ENCODE data around the gene ELOVL5. TPM values are rescaled to one million over a fixed set of nuclear protein-coding genes. Genes with fewer than 3 reads are reported as not detected.

ELOVL5 gene
- total RNA-seq, 2 experiments from 2014 or later: 113 to 117 TPM

GRCh38 chr6:53240761-53241160, 108.0 kb downstream of the ELOVL5 start:
- DNase-seq (no peak), ATAC-seq (no peak)
- Mint-ChIP-seq H3K27ac (no peak overlapping the region), H3K27me3 (no peaks in the 10 kb centered on the region), H3K9me3 (ENCODE audit: low read depth) (no peaks in the 10 kb centered on the region), H3K4me3 (no peak overlapping the region), H3K4me1 (peaks cover 23% of the 10 kb centered on the region), H3K36me3 (peaks cover 9% of the 10 kb centered on the region)
- CTCF ChIA-PET: no interaction called here

GRCh38 chr6:53240139-53240538, 108.6 kb downstream of the ELOVL5 start:
- H3K9me3 Mint-ChIP-seq (ENCODE audit: low read depth): no peaks in the 10 kb centered on the region
- DNase-seq (no peak), ATAC-seq (no peak)
- H3K4me1 Mint-ChIP-seq: peaks cover 27% of the 10 kb centered on the region
- CTCF ChIA-PET: no interaction called here
- no peak overlapping the region for H3K4me3 Mint-ChIP-seq
- no peaks in the 10 kb centered on the region for H3K27me3 Mint-ChIP-seq
- H3K36me3 Mint-ChIP-seq: peaks cover 9% of the 10 kb centered on the region
- no peak overlapping the region for H3K27ac Mint-ChIP-seq

GRCh38 chr6:53239526-53239925, 109.2 kb downstream of the ELOVL5 start:
- Mint-ChIP-seq H3K27ac (no peak overlapping the region), H3K4me1 (peaks cover 29% of the 10 kb centered on the region), H3K4me3 (no peak overlapping the region), H3K36me3 (peaks cover 9% of the 10 kb centered on the region), H3K27me3 (no peaks in the 10 kb centered on the region), H3K9me3 (ENCODE audit: low read depth) (no peaks in the 10 kb centered on the region)
- no peak for DNase-seq
- CTCF ChIA-PET: no interaction called here
- peak; percentile 18 for ATAC-seq

- DNase-seq: no peak
- no peak for ATAC-seq
- Mint-ChIP-seq H3K4me3 (no peak overlapping the region), H3K4me1 (peaks cover 29% of the 10 kb centered on the region), H3K27ac (no peak overlapping the region), H3K9me3 (ENCODE audit: low read depth) (no peaks in the 10 kb centered on the region), H3K27me3 (no peaks in the 10 kb centered on the region), H3K36me3 (peaks cover 8% of the 10 kb centered on the region)
- CTCF ChIA-PET: no interaction called here
These were observed 110.4 kb downstream of the ELOVL5 start for GRCh38 chr6:53238311-53238710.

GRCh38 chr6:53236241-53236640, 112.5 kb downstream of the ELOVL5 start:
- peak overlapping the region; percentile 62 for H3K4me3 Mint-ChIP-seq
- no peaks in the 10 kb centered on the region for H3K9me3 Mint-ChIP-seq (ENCODE audit: low read depth)
- ATAC-seq: no peak
- peak overlapping the region; percentile 66 for H3K27ac Mint-ChIP-seq
- CTCF ChIA-PET: no interaction called here
- H3K27me3 Mint-ChIP-seq: no peaks in the 10 kb centered on the region
- peaks cover 43% of the 10 kb centered on the region for H3K4me1 Mint-ChIP-seq
- DNase-seq: no peak
- H3K36me3 Mint-ChIP-seq: peaks cover 7% of the 10 kb centered on the region

- Mint-ChIP-seq H3K4me3 (peak overlapping the region; percentile 62), H3K9me3 (ENCODE audit: low read depth) (no peaks in the 10 kb centered on the region), H3K27ac (peak overlapping the region; percentile 66), H3K27me3 (no peaks in the 10 kb centered on the region), H3K36me3 (peaks cover 5% of the 10 kb centered on the region), H3K4me1 (peaks cover 44% of the 10 kb centered on the region)
- ATAC-seq (no peak), DNase-seq (no peak)
- CTCF ChIA-PET: no interaction called here
These were observed 113.2 kb downstream of the ELOVL5 start for GRCh38 chr6:53235508-53235907.

- CTCF ChIA-PET: no interaction called here
These were observed 115.4 kb downstream of the ELOVL5 start for GRCh38 chr6:53233309-53233708.

GRCh38 chr6:53230775-53231467, 117.8 kb downstream of the ELOVL5 start:
- H3K4me3 Mint-ChIP-seq: no peak overlapping the region
- CTCF ChIA-PET: interaction anchor here (0.7 kb wide), 1 partner anchor 55 kb away, joined by 3 read pairs; no protein-coding TSS in a partner anchor
- H3K4me1 Mint-ChIP-seq: peaks cover 30% of the 10 kb centered on the region
- DNase-seq (no peak), ATAC-seq (no peak)
- no peaks in the 10 kb centered on the region for H3K27me3 Mint-ChIP-seq
- peak overlapping the region; percentile 78 for H3K27ac Mint-ChIP-seq
- peaks cover 4% of the 10 kb centered on the region for H3K36me3 Mint-ChIP-seq
- no peaks in the 10 kb centered on the region for H3K9me3 Mint-ChIP-seq (ENCODE audit: low read depth)

More at GRCh38 chr6:53233309-53233708, 115.4 kb downstream of the ELOVL5 start:
- Mint-ChIP-seq H3K27me3 (no peaks in the 10 kb centered on the region), H3K27ac (no peak overlapping the region), H3K36me3 (peaks cover 5% of the 10 kb centered on the region), H3K4me1 (peaks cover 40% of the 10 kb centered on the region), H3K4me3 (no peak overlapping the region), H3K9me3 (ENCODE audit: low read depth) (no peaks in the 10 kb centered on the region)
- no peak for ATAC-seq
- no peak for DNase-seq

- peaks cover 22% of the 10 kb centered on the region for H3K4me1 Mint-ChIP-seq
- ATAC-seq: no peak
- no peak overlapping the region for H3K27ac Mint-ChIP-seq
- H3K27me3 Mint-ChIP-seq: no peaks in the 10 kb centered on the region
- no peak for DNase-seq
- no peaks in the 10 kb centered on the region for H3K9me3 Mint-ChIP-seq (ENCODE audit: low read depth)
- H3K36me3 Mint-ChIP-seq: peaks cover 4% of the 10 kb centered on the region
- CTCF ChIA-PET: interaction anchor here (0.9 to 1.7 kb wide), 2 partner anchors 16 to 184 kb away, joined by 3 read pairs; no protein-coding TSS in a partner anchor
- no peak overlapping the region for H3K4me3 Mint-ChIP-seq
These were observed 120.9 kb downstream of the ELOVL5 start for GRCh38 chr6:53227847-53228246.

GRCh38 chr6:53220605-53221004, 128.1 kb downstream of the ELOVL5 start:
- Mint-ChIP-seq H3K36me3 (peaks cover 3% of the 10 kb centered on the region), H3K27me3 (no peaks in the 10 kb centered on the region), H3K9me3 (ENCODE audit: low read depth) (no peaks in the 10 kb centered on the region), H3K4me3 (no peak overlapping the region), H3K27ac (no peak overlapping the region), H3K4me1 (peaks cover 9% of the 10 kb centered on the region)
- CTCF ChIA-PET: no interaction called here
- ATAC-seq: no peak
- no peak for DNase-seq

Small RNA genes within 50 kb of the gene (microRNA-seq; reads per million reads assigned to microRNA genes)
- gene MIR5685: not detected

Other genes starting within 250 kb of the ELOVL5 start
- gene GCM1, start 200.1 kb downstream of the ELOVL5 start, total RNA-seq: under 1 TPM in 1 of 2 experiments, not detected in 1; 0.09 TPM
- 10 to 100 TPM; 33.7 to 36.3 TPM for gene GCLC, start 196.2 kb upstream of the ELOVL5 start, total RNA-seq

Measured in activated CD8-positive, alpha-beta memory T cell treated with anti-CD3 and anti-CD28 coated beads, Interleukin-2, amount 10 ng/mL, durations not matched to agents 7 days and 5 days (primary cell).